GM18505 (cell line): Measurements from ENCODE around the gene GHRHR.

Source experiments
- ATAC-seq: cut with Tn5 transposase; IDR thresholded peaks from one replicate; pipeline ENCODE4 v1.9.1; 2021; ENCODE audit not compliant: unreplicated experiment
- POLR2A ChIP-seq: IDR thresholded peaks from 4 replicates; pipeline ENCODE4 v1.6.1; 2011; ENCODE audit warnings: borderline replicate concordance; ENCODE audit not compliant: insufficient read depth, insufficient read length; ENCODE audit errors: extremely low read depth

The GHRHR gene

GRCh38 chr7:30923774-30924413 is 39.9 kb upstream of the GHRHR start:
- no peak for TF ChIP-seq POLR2A
- no peak for ATAC-seq

GRCh38 chr7:30924624-30925023 is 39.1 kb upstream of the GHRHR start:
- no peak for ATAC-seq
- no peak for TF ChIP-seq POLR2A

- no peak for TF ChIP-seq POLR2A
- ATAC-seq = no peak
These were observed 38.6 kb upstream of the GHRHR start for GRCh38 chr7:30925117-30925516.

GRCh38 chr7:30925913-30926312 is 37.8 kb upstream of the GHRHR start:
- ATAC-seq = no peak
- TF ChIP-seq POLR2A = no peak

- TF ChIP-seq POLR2A = no peak
- ATAC-seq = no peak
These were observed 37.4 kb upstream of the GHRHR start for GRCh38 chr7:30926313-30926712.

GRCh38 chr7:30927040-30927439 is 36.7 kb upstream of the GHRHR start:
- no peak for TF ChIP-seq POLR2A

GRCh38 chr7:30927559-30927958 is 36.2 kb upstream of the GHRHR start:
- no peak for TF ChIP-seq POLR2A
- no peak for ATAC-seq

More at GRCh38 chr7:30927040-30927439, 36.7 kb upstream of the GHRHR start:
- no peak for ATAC-seq

GRCh38 chr7:30928254-30928872 is 35.4 kb upstream of the GHRHR start:
- no peak for TF ChIP-seq POLR2A

GRCh38 chr7:30929686-30930085 is 34.1 kb upstream of the GHRHR start:
- no peak for TF ChIP-seq POLR2A
- no peak for ATAC-seq

More at GRCh38 chr7:30928254-30928872, 35.4 kb upstream of the GHRHR start:
- ATAC-seq = no peak

- TF ChIP-seq POLR2A = no peak
These were observed 33.1 kb upstream of the GHRHR start for GRCh38 chr7:30930621-30931020.

GRCh38 chr7:30931161-30931928 is 32.4 kb upstream of the GHRHR start:
- TF ChIP-seq POLR2A = no peak

More at GRCh38 chr7:30930621-30931020, 33.1 kb upstream of the GHRHR start:
- no peak for ATAC-seq

GRCh38 chr7:30931929-30932540 is 31.7 kb upstream of the GHRHR start:
- ATAC-seq = no peak
- TF ChIP-seq POLR2A = no peak

More at GRCh38 chr7:30931161-30931928, 32.4 kb upstream of the GHRHR start:
- no peak for ATAC-seq

- no peak for ATAC-seq
These were observed 31.2 kb upstream of the GHRHR start for GRCh38 chr7:30932562-30932961.

More at GRCh38 chr7:30932562-30932961, 31.2 kb upstream of the GHRHR start:
- no peak for TF ChIP-seq POLR2A
